ENCODE measurements around the gene EID2. TPM values are rescaled to one million over a fixed set of nuclear protein-coding genes. Genes with fewer than 3 reads are reported as not detected.

Gene EID2
- polyA plus RNA-seq, 1 of the 3 experiments (the other 2 are of a cell fraction) = 14.1 TPM

GRCh38 chr19:39496063-39496462, 43.9 kb downstream of the EID2 start:
- POLR2A ChIA-PET = no interaction called here
- CTCF ChIA-PET = interaction anchor here (0.8 to 2.6 kb wide), 5 partner anchors 22 to 176 kb away, joined by 4 to 44 read pairs (median 4); partner anchors contain the start of gene EID2B
- 50% methylated on average over 5 of the region's 5 CpGs for WGBS (ENCODE audit: low lambda C conversion rate)

DNA sequence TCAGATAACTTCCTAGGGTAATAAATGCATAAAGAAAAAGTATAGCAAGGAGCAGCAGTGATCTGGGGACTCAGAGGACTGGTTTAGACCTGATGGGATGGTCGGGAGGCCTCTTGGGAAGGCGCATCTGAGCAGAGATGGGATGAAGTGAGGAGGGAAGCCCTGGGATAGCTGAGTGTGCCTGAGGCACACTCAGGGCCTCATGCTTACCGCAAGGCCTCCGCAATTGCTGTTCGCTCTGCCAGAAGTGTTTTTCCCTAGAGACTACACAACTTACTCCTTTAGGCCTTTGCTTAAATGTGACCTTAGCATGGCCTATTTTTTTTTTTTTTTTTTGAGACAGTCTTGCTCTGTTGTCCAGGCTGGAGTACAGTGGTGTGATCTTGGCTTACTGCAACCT, 45.3 kb downstream of the EID2 start:
- peaks cover 3% of the 10 kb centered on the region for H3F3A ChIP-seq (replicated peaks; ENCODE audit: insufficient read depth)
- H3K9ac ChIP-seq = no peak overlapping the region
- CTCF ChIA-PET = interaction anchor here (1.6 kb wide), 1 partner anchor 38 kb away, joined by 7 read pairs; the partner anchor contains the start of gene EID2B
- H3K79me2 ChIP-seq (ENCODE audit: insufficient read depth) = no peaks in the 10 kb centered on the region
- WGBS (ENCODE audit: low lambda C conversion rate) = 93% methylated on average over 5 of the region's 5 CpGs
- no peak overlapping the region for H3K4me3 ChIP-seq (ENCODE audit: low read depth in 2 of 2, low read length in 1 of 2)
- POLR2A ChIA-PET = no interaction called here
- H4K20me1 ChIP-seq (ENCODE audit: insufficient read depth) = no peaks in the 10 kb centered on the region
- no peaks in the 10 kb centered on the region for H3K9me3 ChIP-seq
- no peak for DNase-seq
- H3K36me3 ChIP-seq (replicated peaks in 1 of 2; ENCODE audit: control insufficient read depth in 1 of 2, insufficient read depth in 2 of 2, low read length in 1 of 2) = peaks cover 4% of the 10 kb centered on the region in 2 experiments
- no peaks in the 10 kb centered on the region for H3K9me2 ChIP-seq
- H3K4me1 ChIP-seq (ENCODE audit: control insufficient read depth in 1 of 2, insufficient read depth in 2 of 2, low read depth in 1 of 2, low read length in 1 of 2) = peaks cover 0 to 9% of the 10 kb centered on the region in 2 experiments; a peak in 1 of 4 replicates
- no peak overlapping the region for H3K4me2 ChIP-seq
- no peak overlapping the region for H2AFZ ChIP-seq (ENCODE audit: low read depth)
- H3K27ac ChIP-seq (ENCODE audit: low read depth in 2 of 2, low read length in 1 of 2) = no peak overlapping the region
- H3K27me3 ChIP-seq (ENCODE audit: insufficient read depth) = no peaks in the 10 kb centered on the region; the same call in 1 of the 2 replicates
- TF ChIP-seq YY1 (IDR thresholded peaks at IDR 0.05; ENCODE audit: low read depth) (no peak), TEAD4 (IDR thresholded peaks at IDR 0.05; ENCODE audit: borderline replicate concordance, insufficient read depth) (no peak), USF1 (IDR thresholded peaks at IDR 0.05; ENCODE audit: borderline replicate concordance, low read depth) (no peak), MAX (IDR thresholded peaks at IDR 0.05; ENCODE audit: low read depth) (no peak), REST (IDR thresholded peaks at IDR 0.05; ENCODE audit: low read depth, low read length) (no peak), GABPA (IDR thresholded peaks at IDR 0.05; ENCODE audit: low read depth) (no peak), MXI1 (IDR thresholded peaks at IDR 0.05; ENCODE audit: low read depth, low read length) (no peak), FOXJ3 (CRISPR knock-in tag; IDR thresholded peaks at IDR 0.05) (no peak)
- TF ChIP-seq, protein P1, sequence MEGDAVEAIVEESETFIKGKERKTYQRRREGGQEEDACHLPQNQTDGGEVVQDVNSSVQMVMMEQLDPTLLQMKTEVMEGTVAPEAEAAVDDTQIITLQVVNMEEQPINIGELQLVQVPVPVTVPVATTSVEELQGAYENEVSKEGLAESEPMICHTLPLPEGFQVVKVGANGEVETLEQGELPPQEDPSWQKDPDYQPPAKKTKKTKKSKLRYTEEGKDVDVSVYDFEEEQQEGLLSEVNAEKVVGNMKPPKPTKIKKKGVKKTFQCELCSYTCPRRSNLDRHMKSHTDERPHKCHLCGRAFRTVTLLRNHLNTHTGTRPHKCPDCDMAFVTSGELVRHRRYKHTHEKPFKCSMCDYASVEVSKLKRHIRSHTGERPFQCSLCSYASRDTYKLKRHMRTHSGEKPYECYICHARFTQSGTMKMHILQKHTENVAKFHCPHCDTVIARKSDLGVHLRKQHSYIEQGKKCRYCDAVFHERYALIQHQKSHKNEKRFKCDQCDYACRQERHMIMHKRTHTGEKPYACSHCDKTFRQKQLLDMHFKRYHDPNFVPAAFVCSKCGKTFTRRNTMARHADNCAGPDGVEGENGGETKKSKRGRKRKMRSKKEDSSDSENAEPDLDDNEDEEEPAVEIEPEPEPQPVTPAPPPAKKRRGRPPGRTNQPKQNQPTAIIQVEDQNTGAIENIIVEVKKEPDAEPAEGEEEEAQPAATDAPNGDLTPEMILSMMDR (IDR thresholded peaks at IDR 0.05) = no peak

More at GRCh38 chr19:39496063-39496462, 43.9 kb downstream of the EID2 start:
- Histone ChIP-seq H3K9ac (no peak overlapping the region), H3K27me3 (ENCODE audit: insufficient read depth) (no peaks in the 10 kb centered on the region; the same call in 1 of the 2 replicates), H3K4me1 (ENCODE audit: control insufficient read depth in 1 of 2, insufficient read depth in 2 of 2, low read depth in 1 of 2, low read length in 1 of 2) (peaks cover 0 to 9% of the 10 kb centered on the region in 2 experiments; a peak in 1 of 4 replicates), H3K27ac (ENCODE audit: low read depth in 2 of 2, low read length in 1 of 2) (no peak overlapping the region), H3K36me3 (replicated peaks in 1 of 2; ENCODE audit: control insufficient read depth in 1 of 2, insufficient read depth in 2 of 2, low read length in 1 of 2) (no peaks in the 10 kb centered on the region), H3F3A (replicated peaks; ENCODE audit: insufficient read depth) (no peaks in the 10 kb centered on the region), H2AFZ (ENCODE audit: low read depth) (no peak overlapping the region), H3K4me3 (ENCODE audit: low read depth in 2 of 2, low read length in 1 of 2) (no peak overlapping the region), H3K4me2 (no peak overlapping the region), H3K9me3 (no peaks in the 10 kb centered on the region), H4K20me1 (ENCODE audit: insufficient read depth) (no peaks in the 10 kb centered on the region), H3K79me2 (ENCODE audit: insufficient read depth) (no peaks in the 10 kb centered on the region), H3K9me2 (no peaks in the 10 kb centered on the region)
- DNase-seq = no peak
- TF ChIP-seq MEF2A (IDR thresholded peaks at IDR 0.05; ENCODE audit: borderline replicate concordance, low read depth) (no peak), REST (IDR thresholded peaks at IDR 0.05; ENCODE audit: low read depth, low read length) (no peak), ELF1 (IDR thresholded peaks at IDR 0.05) (no peak), POLR2AphosphoS5 (IDR thresholded peaks at IDR 0.05; ENCODE audit: low read depth, low read length) (no peak), SIN3A (IDR thresholded peaks at IDR 0.05; ENCODE audit: borderline replicate concordance, low read depth, low read length) (no peak), FOXM1 (IDR thresholded peaks at IDR 0.05; ENCODE audit: low read depth) (no peak), RXRA (IDR thresholded peaks at IDR 0.05; ENCODE audit: borderline replicate concordance, low read depth) (no peak)
